HFFc6 (cell line): ENCODE data around the gene SEMA3D. TPM values are rescaled to one million over a fixed set of nuclear protein-coding genes. Genes with fewer than 3 reads are reported as not detected.

Experiments used
- DNase-seq: peaks from one replicate; pipeline ENCODE4 v3.0.0-alpha.2; 2018
- H3K27ac Mint-ChIP-seq: 2 replicates; pipeline ENCODE4 v1.8.0; 2020; ENCODE audit warnings: mild to moderate bottlenecking, mixed read lengths
- H3K27me3 Mint-ChIP-seq: 2 replicates; pipeline ENCODE4 v1.8.0; 2021; ENCODE audit warnings: mild to moderate bottlenecking, moderate library complexity, mixed read lengths; ENCODE audit not compliant: insufficient read depth
- H3K36me3 Mint-ChIP-seq: 2 replicates; pipeline ENCODE4 v1.8.0; 2021; ENCODE audit warnings: low read depth, mixed read lengths
- H3K4me1 Mint-ChIP-seq: 2 replicates; pipeline ENCODE4 v1.8.0; 2020; ENCODE audit warnings: low read depth, mixed read lengths
- H3K4me3 Mint-ChIP-seq: 2 replicates; pipeline ENCODE4 v1.8.0; 2020; ENCODE audit warnings: mild to moderate bottlenecking, moderate library complexity, mixed read lengths
- H3K9me3 Mint-ChIP-seq: 2 replicates; pipeline ENCODE4 v1.8.0; 2020; ENCODE audit warnings: mild to moderate bottlenecking, mixed read lengths
- CTCF ChIP-seq: fragments of 200-600 bp; sonication (generic); IDR thresholded peaks from 2 replicates; pipeline ENCODE4 v1.5.0; 2021; ENCODE audit warnings: antibody characterized with exemption, mild to moderate bottlenecking
- long read RNA-seq: library from polyadenylated mRNA; unstranded; transcript quantifications from one replicate; pipeline ENCODE4 v2.0.0, GENCODE V29; 2019
- total RNA-seq, 6 experiments: library from RNA; stranded (reverse); fragmentation: NEBNext Ultra II Directional; extraction: Animal tissue kit (Norgen Biotek cat#: 25700); gene quantifications; 2 replicates in 1 of 6; 3 replicates in 5 of 6; pipeline ENCODE4 v1.2.3, GENCODE V29; 2021

Gene SEMA3D
- 10 to 100 TPM; 16.5 to 23.7 (median 22.4) TPM for total RNA-seq
- long read RNA-seq, partial matches to known transcripts: 1 of 6 reads
- long read RNA-seq, other reads (novel, unspliced or antisense): 5 of 6 reads

- Mint-ChIP-seq H3K4me1 (peaks cover 41% of the 10 kb centered on the region), H3K4me3 (peak within 1 kb of the TSS; percentile 96), H3K27me3 (peaks cover 5% of the 10 kb centered on the region), H3K9me3 (no peaks in the 10 kb centered on the region), H3K27ac (peak within 1 kb of the TSS; percentile 90), H3K36me3 (peaks cover 4% of the 10 kb centered on the region; the same call in 1 of the 2 replicates)
- peak; percentile 75 for DNase-seq
- peak; percentile 94 for TF ChIP-seq CTCF
Measured at GRCh38 chr7:85186521-85187241, at the start of gene SEMA3D. Gene SEMA3D (minus strand): TSS chr7:85187056. CDS start chr7:85121891, 65,165 bp downstream.

- DNase-seq: no peak
- H3K36me3 Mint-ChIP-seq: no peaks in the 10 kb centered on the region
- no peaks in the 10 kb centered on the region for H3K9me3 Mint-ChIP-seq
- no peak overlapping the region for H3K4me3 Mint-ChIP-seq
- H3K4me1 Mint-ChIP-seq: peaks cover 17% of the 10 kb centered on the region
- H3K27ac Mint-ChIP-seq: no peak overlapping the region
- no peaks in the 10 kb centered on the region for H3K27me3 Mint-ChIP-seq
- TF ChIP-seq CTCF: no peak
Measured at GRCh38 chr7:85234730-85235129, 47.9 kb upstream of the SEMA3D start.

GRCh38 chr7:85232068-85232467, 45.2 kb upstream of the SEMA3D start:
- TF ChIP-seq CTCF: no peak
- no peaks in the 10 kb centered on the region for H3K9me3 Mint-ChIP-seq
- H3K4me1 Mint-ChIP-seq: peaks cover under 1% of the 10 kb centered on the region
- no peak overlapping the region for H3K4me3 Mint-ChIP-seq
- H3K27ac Mint-ChIP-seq: no peak overlapping the region
- DNase-seq: no peak
- no peaks in the 10 kb centered on the region for H3K36me3 Mint-ChIP-seq
- peaks cover 1% of the 10 kb centered on the region; the same call in 1 of the 2 replicates for H3K27me3 Mint-ChIP-seq

- no peaks in the 10 kb centered on the region; the same call in 1 of the 2 replicates for H3K4me1 Mint-ChIP-seq
- DNase-seq: no peak
- H3K36me3 Mint-ChIP-seq: no peaks in the 10 kb centered on the region
- TF ChIP-seq CTCF: no peak
- H3K27ac Mint-ChIP-seq: no peak overlapping the region
- no peak overlapping the region for H3K4me3 Mint-ChIP-seq
- H3K27me3 Mint-ChIP-seq: peaks cover 1% of the 10 kb centered on the region; the same call in 1 of the 2 replicates
- H3K9me3 Mint-ChIP-seq: no peaks in the 10 kb centered on the region
Measured at GRCh38 chr7:85230623-85231022, 43.8 kb upstream of the SEMA3D start.

GRCh38 chr7:85229544-85229943, 42.7 kb upstream of the SEMA3D start:
- no peaks in the 10 kb centered on the region; the same call in 1 of the 2 replicates for H3K4me1 Mint-ChIP-seq
- no peak overlapping the region for H3K27ac Mint-ChIP-seq
- H3K36me3 Mint-ChIP-seq: no peaks in the 10 kb centered on the region
- no peak for DNase-seq
- no peaks in the 10 kb centered on the region for H3K9me3 Mint-ChIP-seq
- no peak overlapping the region for H3K4me3 Mint-ChIP-seq
- H3K27me3 Mint-ChIP-seq: peaks cover 1% of the 10 kb centered on the region; the same call in 1 of the 2 replicates
- TF ChIP-seq CTCF: no peak
